HG03565 (cell line): Measurements from ENCODE around the gene DNAH8.

Source experiments
- ATAC-seq: cut with Tn5 transposase; IDR thresholded peaks from one replicate; pipeline ENCODE4 v1.9.1; 2021; ENCODE audit warnings: mild to moderate bottlenecking, moderate library complexity; ENCODE audit not compliant: unreplicated experiment

The DNAH8 gene

GRCh38 chr6:38957426-38957825, 242.3 kb downstream of the DNAH8 start:
- no peak for ATAC-seq

GRCh38 chr6:38959138-38959537, 244.0 kb downstream of the DNAH8 start:
- no peak for ATAC-seq

GRCh38 chr6:38968702-38969149, 253.6 kb downstream of the DNAH8 start:
- no peak for ATAC-seq

GRCh38 chr6:38973178-38974057, 258.3 kb downstream of the DNAH8 start:
- no peak for ATAC-seq

GRCh38 chr6:38974389-38975151, 259.5 kb downstream of the DNAH8 start:
- no peak for ATAC-seq

- no peak for ATAC-seq
Observed at GRCh38 chr6:38975621-38976049, 260.5 kb downstream of the DNAH8 start.

GRCh38 chr6:38976051-38976450, 260.9 kb downstream of the DNAH8 start:
- ATAC-seq, result no peak

GRCh38 chr6:38976801-38977500, 261.8 kb downstream of the DNAH8 start:
- ATAC-seq, result no peak

- ATAC-seq, result no peak
Observed at GRCh38 chr6:38978139-38978704, 263.1 kb downstream of the DNAH8 start.

GRCh38 chr6:38982470-38982869, 267.4 kb downstream of the DNAH8 start:
- ATAC-seq, result no peak

- no peak for ATAC-seq
Observed at GRCh38 chr6:38984723-38985122, 269.6 kb downstream of the DNAH8 start.

GRCh38 chr6:38985839-38986238, 270.7 kb downstream of the DNAH8 start:
- no peak for ATAC-seq

GRCh38 chr6:38987503-38987902, 272.4 kb downstream of the DNAH8 start:
- ATAC-seq, result no peak

- ATAC-seq, result no peak
Observed at GRCh38 chr6:38988736-38989449, 273.8 kb downstream of the DNAH8 start.

GRCh38 chr6:38990475-38990874, 275.4 kb downstream of the DNAH8 start:
- ATAC-seq, result no peak

- ATAC-seq, result no peak
Observed at GRCh38 chr6:38996676-38997075, 281.6 kb downstream of the DNAH8 start.

GRCh38 chr6:38997128-38997761, 282.1 kb downstream of the DNAH8 start:
- no peak for ATAC-seq

GRCh38 chr6:39003072-39003471, 288.0 kb downstream of the DNAH8 start:
- no peak for ATAC-seq

- ATAC-seq, result no peak
Observed at GRCh38 chr6:39003492-39003891, 288.4 kb downstream of the DNAH8 start.

- no peak for ATAC-seq
Observed at GRCh38 chr6:39004801-39005200, 289.7 kb downstream of the DNAH8 start.
